ENCODE measurements around the gene LDB2.

DNA sequence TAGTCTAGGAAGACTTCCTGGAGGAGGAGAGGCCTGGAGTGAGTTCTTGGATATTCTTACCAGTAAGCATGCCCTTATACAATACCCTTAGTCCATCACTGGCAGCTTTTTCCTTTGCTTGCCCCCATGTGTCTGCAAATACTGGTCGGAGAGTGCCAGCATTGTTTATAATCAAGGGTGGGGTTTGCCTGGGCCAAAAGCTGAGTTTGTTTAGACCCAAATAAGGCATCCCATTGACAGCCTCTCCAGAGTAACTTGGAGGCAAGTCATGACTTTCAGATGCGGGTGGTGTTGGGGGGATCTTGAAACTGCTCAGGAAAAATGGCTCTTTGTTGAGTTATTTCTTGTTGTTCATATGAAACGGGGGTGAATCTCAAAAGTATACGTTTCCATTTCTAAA lies 413.7 kb downstream of the LDB2 start:
- TF ChIP-seq, protein P1, sequence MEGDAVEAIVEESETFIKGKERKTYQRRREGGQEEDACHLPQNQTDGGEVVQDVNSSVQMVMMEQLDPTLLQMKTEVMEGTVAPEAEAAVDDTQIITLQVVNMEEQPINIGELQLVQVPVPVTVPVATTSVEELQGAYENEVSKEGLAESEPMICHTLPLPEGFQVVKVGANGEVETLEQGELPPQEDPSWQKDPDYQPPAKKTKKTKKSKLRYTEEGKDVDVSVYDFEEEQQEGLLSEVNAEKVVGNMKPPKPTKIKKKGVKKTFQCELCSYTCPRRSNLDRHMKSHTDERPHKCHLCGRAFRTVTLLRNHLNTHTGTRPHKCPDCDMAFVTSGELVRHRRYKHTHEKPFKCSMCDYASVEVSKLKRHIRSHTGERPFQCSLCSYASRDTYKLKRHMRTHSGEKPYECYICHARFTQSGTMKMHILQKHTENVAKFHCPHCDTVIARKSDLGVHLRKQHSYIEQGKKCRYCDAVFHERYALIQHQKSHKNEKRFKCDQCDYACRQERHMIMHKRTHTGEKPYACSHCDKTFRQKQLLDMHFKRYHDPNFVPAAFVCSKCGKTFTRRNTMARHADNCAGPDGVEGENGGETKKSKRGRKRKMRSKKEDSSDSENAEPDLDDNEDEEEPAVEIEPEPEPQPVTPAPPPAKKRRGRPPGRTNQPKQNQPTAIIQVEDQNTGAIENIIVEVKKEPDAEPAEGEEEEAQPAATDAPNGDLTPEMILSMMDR (IDR thresholded peaks at IDR 0.05): no peak
- TF ChIP-seq POLR2A (IDR thresholded peaks at IDR 0.05): no peak

Data from tibial nerve (tissue), 3 donors.